Measurements from ENCODE around the gene EFHC1. TPM values are rescaled to one million over a fixed set of nuclear protein-coding genes. Genes with fewer than 3 reads are reported as not detected.
A peak's percentile ranks its signal among the peaks of the same experiment; 100 is the strongest.

EFHC1 gene
- total and polyA plus RNA-seq, 2 of the 13 experiments (the other 11 are each of a cell fraction or from before 2014, with no cell fraction given): 23.4 to 29.5 TPM

GRCh38 chr6:52566853-52567279 lies 146.7 kb downstream of the EFHC1 start (continued):
- TF ChIP-seq IRF2 (CRISPR knock-in tag; IDR thresholded peaks at IDR 0.05) (no peak), ZNF17 (CRISPR knock-in tag; IDR thresholded peaks at IDR 0.05) (no peak), ZNF687 (CRISPR knock-in tag; IDR thresholded peaks at IDR 0.05) (no peak), ZNF644 (CRISPR knock-in tag; IDR thresholded peaks at IDR 0.05; ENCODE audit: low read depth) (no peak), ZNF230 (CRISPR knock-in tag; IDR thresholded peaks at IDR 0.05) (no peak), ZNF317 (CRISPR knock-in tag; IDR thresholded peaks at IDR 0.05) (no peak), NR3C1 (CRISPR knock-in tag; IDR thresholded peaks at IDR 0.05) (no peak), SKI (IDR thresholded peaks at IDR 0.05; ENCODE audit: partially characterized antibody) (no peak), NFE2L1 (CRISPR knock-in tag; IDR thresholded peaks at IDR 0.05; ENCODE audit: borderline replicate concordance) (no peak), ZNF20 (CRISPR knock-in tag; IDR thresholded peaks at IDR 0.05) (no peak), ARNT2 (CRISPR knock-in tag; IDR thresholded peaks at IDR 0.05; ENCODE audit: low read depth) (no peak), ZNF354B (CRISPR knock-in tag; IDR thresholded peaks at IDR 0.05) (no peak), MTF1 (CRISPR knock-in tag; IDR thresholded peaks at IDR 0.05) (no peak), CBX5 (CRISPR knock-in tag; IDR thresholded peaks at IDR 0.05; ENCODE audit: borderline replicate concordance) (0 out of 2 replicates have a peak, but pooled peaks have one; percentile 48), NFE2L2 (IDR thresholded peaks at IDR 0.05; ENCODE audit: low read length) (no peak), NFATC3 (CRISPR knock-in tag; IDR thresholded peaks at IDR 0.05) (no peak), ZNF235 (CRISPR knock-in tag; IDR thresholded peaks at IDR 0.05; ENCODE audit: borderline replicate concordance) (no peak), CHCHD3 (CRISPR knock-in tag; IDR thresholded peaks at IDR 0.05) (no peak), ATF7-NPFF (CRISPR knock-in tag; IDR thresholded peaks at IDR 0.05; ENCODE audit: low read depth) (no peak), HOXA3 (CRISPR knock-in tag; IDR thresholded peaks at IDR 0.05) (no peak), KLF6 (CRISPR knock-in tag; IDR thresholded peaks at IDR 0.05) (no peak), IKZF1 (IDR thresholded peaks at IDR 0.05) (no peak), PTBP1 (IDR thresholded peaks at IDR 0.05; ENCODE audit: low read depth, low read length, poor library complexity, severe bottlenecking) (no peak), GATAD1 (CRISPR knock-in tag; IDR thresholded peaks at IDR 0.05) (no peak), ZNF788 (CRISPR knock-in tag; IDR thresholded peaks at IDR 0.05; ENCODE audit: borderline replicate concordance) (no peak), KMT2A (CRISPR knock-in tag; IDR thresholded peaks at IDR 0.05) (no peak), ZXDC (CRISPR knock-in tag; IDR thresholded peaks at IDR 0.05) (no peak), ZNF350 (CRISPR knock-in tag; IDR thresholded peaks at IDR 0.05; ENCODE audit: borderline replicate concordance, low read depth) (no peak), ELF4 (CRISPR knock-in tag; IDR thresholded peaks at IDR 0.05; ENCODE audit: borderline replicate concordance) (no peak)
